Muscle layer of duodenum (tissue), 2 donors: ENCODE measurements around the gene EEF1AKMT4.
A peak's percentile ranks its signal among the peaks of the same experiment; 100 is the strongest.

Source experiments
- H3K27ac ChIP-seq: one replicate; pipeline ENCODE4 v1.7.0; 2013; ENCODE audit warnings: mild to moderate bottlenecking, low read length
- H3K27me3 ChIP-seq: one replicate; pipeline ENCODE4 v1.7.0; 2013; ENCODE audit warnings: low read depth, mild to moderate bottlenecking, control low read depth, low read length
- H3K36me3 ChIP-seq, 2 donors: one replicate each; pipeline ENCODE4 v1.7.0; 2013; ENCODE audit warnings: low read length in 2 of 2, control low read depth in 1 of 2, mild to moderate bottlenecking in 1 of 2; ENCODE audit not compliant: insufficient read depth in 2 of 2, control insufficient read depth in 1 of 2
- H3K4me1 ChIP-seq, 2 donors: one replicate each; pipeline ENCODE4 v1.7.0; 2013; ENCODE audit warnings: low read length in 2 of 2, mild to moderate bottlenecking in 2 of 2, control low read depth in 1 of 2, moderate library complexity in 1 of 2; ENCODE audit not compliant: insufficient read depth in 2 of 2, control insufficient read depth in 1 of 2
- H3K4me3 ChIP-seq, 2 donors: one replicate each; pipeline ENCODE4 v1.7.0; 2013; ENCODE audit warnings: low read length in 2 of 2, low read depth in 1 of 2, mild to moderate bottlenecking in 1 of 2
- H3K9me3 ChIP-seq, 2 donors: one replicate each; pipeline ENCODE4 v1.7.0; 2013; ENCODE audit warnings: low read length in 2 of 2, control low read depth in 1 of 2, mild to moderate bottlenecking in 1 of 2; ENCODE audit not compliant: control insufficient read depth in 1 of 2
- donor health status: healthy.

Gene EEF1AKMT4

DNA sequence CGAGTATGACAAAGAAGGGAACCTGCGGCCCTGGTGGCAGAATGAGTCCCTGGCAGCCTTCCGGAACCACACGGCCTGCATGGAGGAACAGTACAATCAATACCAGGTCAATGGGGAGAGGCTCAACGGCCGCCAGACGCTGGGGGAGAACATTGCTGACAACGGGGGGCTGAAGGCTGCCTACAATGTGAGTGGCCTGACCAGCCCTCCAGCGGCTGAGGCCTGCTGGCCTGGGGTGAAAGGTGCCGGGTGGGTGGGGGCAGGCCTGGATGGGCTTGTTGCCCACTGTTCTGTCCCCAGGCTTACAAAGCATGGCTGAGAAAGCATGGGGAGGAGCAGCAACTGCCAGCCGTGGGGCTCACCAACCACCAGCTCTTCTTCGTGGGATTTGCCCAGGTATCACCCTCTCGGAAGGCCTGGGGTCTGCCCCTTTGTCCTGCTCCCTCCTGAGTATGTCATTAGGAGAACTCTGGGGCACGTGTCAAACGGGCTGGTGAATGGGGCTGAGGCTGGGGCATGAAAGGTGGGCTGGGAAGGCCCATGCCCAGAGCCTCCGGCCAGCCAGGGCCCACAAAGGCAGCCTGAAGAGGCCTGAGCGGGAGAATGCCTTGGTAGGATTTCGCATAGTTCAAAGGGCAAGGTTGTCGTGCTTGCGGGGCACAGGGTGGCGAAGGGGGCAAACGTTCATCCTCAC lies 41.7 kb downstream of the EEF1AKMT4 start:
- no peaks in the 10 kb centered on the region for H3K36me3 ChIP-seq
- H3K9me3 ChIP-seq, result no peaks in the 10 kb centered on the region
- no peaks in the 10 kb centered on the region for H3K4me1 ChIP-seq
- H3K27ac ChIP-seq, result no peak overlapping the region
- H3K4me3 ChIP-seq, result no peak overlapping the region
- no peaks in the 10 kb centered on the region for H3K27me3 ChIP-seq

DNA sequence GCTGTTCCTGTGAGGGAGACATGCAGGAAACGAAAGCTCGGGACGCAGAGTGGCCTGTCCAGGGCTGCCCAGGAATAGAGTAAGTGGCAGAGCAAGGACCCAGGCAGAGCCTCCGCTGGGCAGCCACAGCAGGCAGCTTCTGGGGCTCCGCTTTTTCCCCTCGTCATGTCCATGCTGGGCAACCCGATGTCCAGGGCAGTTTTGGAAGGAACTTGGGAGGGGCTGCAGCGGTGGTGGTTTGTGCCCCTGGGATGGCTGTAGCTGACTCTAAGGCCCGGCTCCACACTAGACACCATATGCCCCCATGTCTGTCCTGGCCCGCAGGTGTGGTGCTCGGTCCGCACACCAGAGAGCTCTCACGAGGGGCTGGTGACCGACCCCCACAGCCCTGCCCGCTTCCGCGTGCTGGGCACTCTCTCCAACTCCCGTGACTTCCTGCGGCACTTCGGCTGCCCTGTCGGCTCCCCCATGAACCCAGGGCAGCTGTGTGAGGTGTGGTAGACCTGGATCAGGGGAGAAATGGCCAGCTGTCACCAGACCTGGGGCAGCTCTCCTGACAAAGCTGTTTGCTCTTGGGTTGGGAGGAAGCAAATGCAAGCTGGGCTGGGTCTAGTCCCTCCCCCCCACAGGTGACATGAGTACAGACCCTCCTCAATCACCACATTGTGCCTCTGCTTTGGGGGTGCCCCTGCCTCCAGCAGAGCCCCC lies 42.4 kb downstream of the EEF1AKMT4 start:
- no peaks in the 10 kb centered on the region for H3K9me3 ChIP-seq
- H3K36me3 ChIP-seq, result no peaks in the 10 kb centered on the region
- H3K27ac ChIP-seq, result no peak overlapping the region
- no peaks in the 10 kb centered on the region for H3K4me1 ChIP-seq
- no peaks in the 10 kb centered on the region for H3K27me3 ChIP-seq
- H3K4me3 ChIP-seq, result no peak overlapping the region

DNA sequence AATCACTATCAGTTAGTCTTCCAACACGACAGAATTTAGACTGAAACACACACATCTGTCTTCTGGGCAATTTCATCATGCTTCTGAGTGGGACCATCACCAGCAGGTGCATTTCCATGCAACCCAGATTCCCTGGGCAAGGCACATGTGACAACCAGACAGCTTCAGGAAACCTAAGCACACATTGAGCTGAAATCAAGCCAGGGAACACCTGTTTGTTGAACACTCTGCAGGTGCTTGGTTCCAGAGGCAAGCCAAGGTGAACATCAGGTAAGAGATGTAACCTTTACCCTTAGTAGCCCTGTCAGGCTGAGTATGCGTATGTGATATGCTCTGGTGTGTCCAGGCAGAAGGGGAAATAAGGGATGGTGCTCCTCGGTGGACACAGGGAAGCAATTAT lies 46.3 kb downstream of the EEF1AKMT4 start:
- Histone ChIP-seq H3K4me3 (no peak overlapping the region), H3K4me1 (peaks cover 0 to 13% of the 10 kb centered on the region in 2 donors), H3K27me3 (no peaks in the 10 kb centered on the region), H3K27ac (no peak overlapping the region), H3K36me3 (peaks cover 8 to 14% of the 10 kb centered on the region in 2 donors), H3K9me3 (no peaks in the 10 kb centered on the region)

DNA sequence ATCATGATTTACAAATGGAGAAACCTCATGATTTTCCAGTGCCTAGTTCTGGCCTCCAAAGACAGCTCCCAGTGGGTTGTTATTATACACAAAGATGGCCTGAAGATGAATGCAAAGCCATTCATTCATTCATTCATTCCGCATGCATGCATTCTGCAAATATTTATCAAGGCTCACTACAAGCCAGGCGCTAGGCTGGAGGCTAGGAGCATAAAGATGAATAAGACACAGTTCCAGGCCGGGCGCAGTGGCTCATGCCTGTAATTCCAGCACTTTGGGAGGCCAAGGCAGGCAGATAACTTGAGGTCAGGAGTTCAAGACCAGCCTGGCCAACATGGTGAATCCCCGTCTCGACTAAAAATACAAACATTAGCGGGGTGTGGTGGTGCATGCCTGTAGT lies 47.1 kb downstream of the EEF1AKMT4 start:
- H3K27ac ChIP-seq, result no peak overlapping the region
- no peaks in the 10 kb centered on the region for H3K27me3 ChIP-seq
- H3K9me3 ChIP-seq, result no peaks in the 10 kb centered on the region
- H3K4me3 ChIP-seq, result no peak overlapping the region
- H3K4me1 ChIP-seq, result peaks cover 0 to 14% of the 10 kb centered on the region in 2 donors
- H3K36me3 ChIP-seq, result peaks cover 13 to 22% of the 10 kb centered on the region in 2 donors

DNA sequence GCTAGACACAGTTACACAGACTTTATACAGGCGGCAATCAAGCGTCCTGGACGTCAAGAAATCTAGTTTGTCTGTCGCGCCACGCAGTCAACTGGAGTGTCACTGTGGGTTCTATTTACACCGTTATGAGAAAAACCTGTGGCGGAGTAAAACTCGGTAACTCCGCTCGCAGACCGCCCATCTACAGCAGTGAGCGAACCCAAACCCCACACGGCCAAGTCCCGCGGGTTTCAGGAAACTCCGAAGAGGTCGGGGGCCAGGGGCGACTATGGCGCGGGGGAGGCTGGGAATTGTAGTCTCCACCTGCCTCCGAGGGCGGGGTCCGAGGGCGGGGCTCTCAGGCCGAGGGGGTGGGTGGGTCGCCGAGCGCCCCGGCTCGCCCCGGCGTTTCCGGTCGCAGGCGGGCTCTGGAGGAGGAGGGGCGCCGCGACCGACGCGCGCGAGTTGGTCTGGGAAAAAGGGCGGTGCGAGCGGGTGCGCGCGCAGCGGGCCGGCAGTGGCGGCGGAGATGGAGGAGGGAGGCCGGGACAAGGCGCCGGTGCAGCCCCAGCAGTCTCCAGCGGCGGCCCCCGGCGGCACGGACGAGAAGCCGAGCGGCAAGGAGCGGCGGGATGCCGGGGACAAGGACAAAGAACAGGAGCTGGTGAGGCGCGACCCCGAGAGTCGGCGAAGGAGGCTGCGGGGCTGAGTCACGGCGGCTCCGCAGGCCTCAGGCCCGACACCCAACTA lies 49.5 kb downstream of the EEF1AKMT4 start, which contains the start of gene PSMD2:
Gene PSMD2 (plus strand): TSS at position 483 of the 729 bp plus-strand sequence. CDS start 26 bp downstream, at position 509.
- H3K4me3 ChIP-seq, result peak within 1 kb of the TSS; percentile 79 to 97
- H3K9me3 ChIP-seq, result no peaks in the 10 kb centered on the region
- H3K27me3 ChIP-seq, result no peaks in the 10 kb centered on the region
- H3K27ac ChIP-seq, result peak within 1 kb of the TSS; percentile 85
- peaks cover 36 to 45% of the 10 kb centered on the region in 2 donors for H3K36me3 ChIP-seq
- peaks cover 0 to 14% of the 10 kb centered on the region in 2 donors for H3K4me1 ChIP-seq

DNA sequence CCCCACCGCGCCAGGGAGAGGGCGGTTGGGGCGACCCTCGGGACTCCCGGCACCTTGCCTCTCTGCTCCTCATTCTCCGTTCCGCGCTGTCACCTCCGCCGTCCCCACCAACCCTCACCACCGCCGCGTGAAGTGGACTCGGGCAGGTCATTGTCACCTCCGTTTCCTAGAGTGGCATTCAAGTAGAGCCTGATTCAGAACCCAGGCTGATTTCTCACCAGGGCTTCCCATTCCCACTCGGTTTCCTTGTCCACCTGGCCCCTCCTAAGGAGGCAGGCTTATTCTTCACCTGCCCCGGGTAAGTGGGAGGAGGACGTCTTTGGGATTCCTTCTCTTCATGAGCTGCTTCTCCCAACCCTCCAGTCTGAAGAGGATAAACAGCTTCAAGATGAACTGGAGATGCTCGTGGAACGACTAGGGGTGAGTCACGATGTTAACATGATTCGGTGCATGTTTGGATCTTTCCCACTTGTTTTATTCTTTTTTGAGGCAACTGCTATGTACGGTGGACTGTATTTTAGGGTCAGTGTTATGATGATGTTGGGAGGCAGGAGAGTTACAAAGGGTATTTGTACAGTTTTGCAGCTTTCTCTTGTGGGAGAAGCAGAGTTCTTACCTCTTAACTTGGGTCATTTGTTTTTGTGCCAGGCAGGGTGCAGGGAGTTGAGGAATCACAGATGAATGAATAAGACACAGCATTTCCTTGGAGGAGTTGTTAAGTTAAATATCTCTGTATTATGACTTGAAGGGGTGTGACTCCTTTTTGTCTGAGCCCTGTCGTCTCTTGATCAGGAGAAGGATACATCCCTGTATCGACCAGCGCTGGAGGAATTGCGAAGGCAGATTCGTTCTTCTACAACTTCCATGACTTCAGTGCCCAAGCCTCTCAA lies 50.3 kb downstream of the EEF1AKMT4 start:
- Histone ChIP-seq H3K4me3 (peak overlapping the region; percentile 79 to 97), H3K9me3 (no peaks in the 10 kb centered on the region), H3K36me3 (peaks cover 42 to 53% of the 10 kb centered on the region in 2 donors), H3K27me3 (no peaks in the 10 kb centered on the region), H3K4me1 (peaks cover 0 to 14% of the 10 kb centered on the region in 2 donors), H3K27ac (peak overlapping the region; percentile 70)

DNA sequence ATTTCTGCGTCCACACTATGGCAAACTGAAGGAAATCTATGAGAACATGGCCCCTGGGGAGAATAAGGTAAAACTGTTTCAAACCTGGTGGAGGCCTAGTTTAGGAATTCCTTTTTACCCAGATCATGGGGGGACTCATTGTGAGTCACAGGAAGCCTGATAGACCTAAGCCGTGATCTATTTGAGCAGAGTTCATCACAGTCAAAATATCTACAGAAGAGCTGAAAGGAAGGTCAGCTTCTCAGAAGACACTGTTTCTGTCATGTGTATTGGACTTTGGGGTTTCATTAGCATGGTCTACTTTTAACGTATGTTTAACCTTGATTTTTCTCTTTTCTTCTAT lies 50.9 kb downstream of the EEF1AKMT4 start:
- Histone ChIP-seq H3K27me3 (no peaks in the 10 kb centered on the region), H3K9me3 (no peaks in the 10 kb centered on the region), H3K4me3 (peak overlapping the region; percentile 79 to 97), H3K36me3 (peaks cover 45 to 59% of the 10 kb centered on the region in 2 donors), H3K4me1 (peaks cover 0 to 14% of the 10 kb centered on the region in 2 donors), H3K27ac (no peak overlapping the region)

DNA sequence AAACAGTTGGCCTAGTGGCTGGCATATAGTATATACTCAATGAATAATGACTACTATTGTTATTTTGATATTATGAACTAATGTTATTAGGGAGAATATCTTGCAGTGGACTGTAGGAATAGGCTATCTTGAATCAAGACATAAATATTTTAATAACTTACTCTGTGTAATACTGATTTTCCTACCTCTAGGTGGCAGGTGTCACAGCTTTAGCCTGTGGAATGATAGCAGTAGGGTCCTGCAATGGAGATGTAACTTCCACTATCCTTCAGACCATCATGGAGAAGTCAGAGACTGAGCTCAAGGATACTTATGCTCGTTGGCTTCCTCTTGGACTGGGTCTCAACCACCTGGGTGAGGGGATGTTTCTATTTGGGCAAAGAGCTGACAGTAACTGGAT lies 56.1 kb downstream of the EEF1AKMT4 start:
- H3K27me3 ChIP-seq, result no peaks in the 10 kb centered on the region
- peaks cover 0 to 3% of the 10 kb centered on the region in 2 donors for H3K4me1 ChIP-seq
- no peak overlapping the region for H3K4me3 ChIP-seq
- peaks cover 68 to 80% of the 10 kb centered on the region in 2 donors for H3K36me3 ChIP-seq
- H3K9me3 ChIP-seq, result no peaks in the 10 kb centered on the region
- H3K27ac ChIP-seq, result no peak overlapping the region

DNA sequence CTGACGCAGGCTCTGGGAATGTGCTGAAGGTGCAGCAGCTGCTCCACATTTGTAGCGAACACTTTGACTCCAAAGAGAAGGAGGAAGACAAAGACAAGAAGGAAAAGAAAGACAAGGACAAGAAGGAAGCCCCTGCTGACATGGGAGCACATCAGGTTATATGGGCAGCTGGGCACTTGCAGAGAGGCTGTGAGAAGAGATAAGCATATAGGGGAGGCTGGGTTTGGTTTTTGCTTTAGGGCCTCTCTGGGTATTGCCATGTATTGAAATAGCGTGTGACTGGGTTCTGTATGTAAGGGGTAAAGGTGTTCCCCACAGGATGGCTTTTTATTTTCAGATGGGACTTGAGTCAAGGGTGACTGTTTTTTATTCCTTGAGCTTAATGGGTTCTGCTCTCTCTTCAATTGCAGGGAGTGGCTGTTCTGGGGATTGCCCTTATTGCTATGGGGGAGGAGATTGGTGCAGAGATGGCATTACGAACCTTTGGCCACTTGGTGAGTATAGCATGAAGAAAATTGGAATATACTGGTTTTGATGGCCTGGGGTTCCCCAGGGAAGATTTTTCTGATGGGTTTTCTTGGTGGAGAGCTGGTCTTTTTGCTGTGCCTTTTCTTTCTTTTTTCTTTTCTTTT lies 57.0 kb downstream of the EEF1AKMT4 start:
- no peaks in the 10 kb centered on the region for H3K27me3 ChIP-seq
- H3K36me3 ChIP-seq, result peaks cover 62 to 72% of the 10 kb centered on the region in 2 donors
- no peak overlapping the region for H3K4me3 ChIP-seq
- no peak overlapping the region for H3K27ac ChIP-seq
- no peaks in the 10 kb centered on the region for H3K9me3 ChIP-seq
- H3K4me1 ChIP-seq, result no peaks in the 10 kb centered on the region

DNA sequence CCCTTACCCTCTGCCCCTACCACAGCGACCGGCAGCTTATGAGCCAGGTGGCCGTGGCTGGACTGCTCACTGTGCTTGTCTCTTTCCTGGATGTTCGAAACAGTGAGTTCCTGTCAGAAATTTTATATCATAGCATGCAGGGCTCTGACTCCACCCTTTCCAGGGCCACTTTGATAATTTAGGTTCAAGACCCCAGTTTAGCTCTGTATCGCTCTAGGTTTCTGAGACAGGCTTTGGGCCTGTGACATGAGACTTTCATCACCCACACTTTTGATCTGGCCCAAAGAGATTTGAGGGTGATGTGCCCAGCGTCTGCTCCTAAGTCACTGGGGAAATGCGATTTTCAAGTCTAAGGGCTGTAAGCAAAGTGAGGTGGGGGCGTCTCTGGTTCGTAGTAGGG lies 58.4 kb downstream of the EEF1AKMT4 start:
- Histone ChIP-seq H3K27me3 (no peaks in the 10 kb centered on the region), H3K36me3 (peaks cover 48 to 57% of the 10 kb centered on the region in 2 donors), H3K4me3 (no peak overlapping the region), H3K9me3 (no peaks in the 10 kb centered on the region), H3K27ac (no peak overlapping the region), H3K4me1 (no peaks in the 10 kb centered on the region)
